HG03108 (cell line): ENCODE results near the gene SLC16A13.
"Not testable (repeated sequence)": the region's sequence is repeated elsewhere in the genome, so short reads cannot be mapped to it uniquely, and the experiment has no call there.

Experiments used
- ATAC-seq: cut with Tn5 transposase; IDR thresholded peaks from one replicate; pipeline ENCODE4 v1.9.1; 2021; ENCODE audit warnings: moderate library complexity; ENCODE audit not compliant: unreplicated experiment

SLC16A13 gene, protein sequence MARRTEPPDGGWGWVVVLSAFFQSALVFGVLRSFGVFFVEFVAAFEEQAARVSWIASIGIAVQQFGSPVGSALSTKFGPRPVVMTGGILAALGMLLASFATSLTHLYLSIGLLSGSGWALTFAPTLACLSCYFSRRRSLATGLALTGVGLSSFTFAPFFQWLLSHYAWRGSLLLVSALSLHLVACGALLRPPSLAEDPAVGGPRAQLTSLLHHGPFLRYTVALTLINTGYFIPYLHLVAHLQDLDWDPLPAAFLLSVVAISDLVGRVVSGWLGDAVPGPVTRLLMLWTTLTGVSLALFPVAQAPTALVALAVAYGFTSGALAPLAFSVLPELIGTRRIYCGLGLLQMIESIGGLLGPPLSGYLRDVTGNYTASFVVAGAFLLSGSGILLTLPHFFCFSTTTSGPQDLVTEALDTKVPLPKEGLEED

DNA sequence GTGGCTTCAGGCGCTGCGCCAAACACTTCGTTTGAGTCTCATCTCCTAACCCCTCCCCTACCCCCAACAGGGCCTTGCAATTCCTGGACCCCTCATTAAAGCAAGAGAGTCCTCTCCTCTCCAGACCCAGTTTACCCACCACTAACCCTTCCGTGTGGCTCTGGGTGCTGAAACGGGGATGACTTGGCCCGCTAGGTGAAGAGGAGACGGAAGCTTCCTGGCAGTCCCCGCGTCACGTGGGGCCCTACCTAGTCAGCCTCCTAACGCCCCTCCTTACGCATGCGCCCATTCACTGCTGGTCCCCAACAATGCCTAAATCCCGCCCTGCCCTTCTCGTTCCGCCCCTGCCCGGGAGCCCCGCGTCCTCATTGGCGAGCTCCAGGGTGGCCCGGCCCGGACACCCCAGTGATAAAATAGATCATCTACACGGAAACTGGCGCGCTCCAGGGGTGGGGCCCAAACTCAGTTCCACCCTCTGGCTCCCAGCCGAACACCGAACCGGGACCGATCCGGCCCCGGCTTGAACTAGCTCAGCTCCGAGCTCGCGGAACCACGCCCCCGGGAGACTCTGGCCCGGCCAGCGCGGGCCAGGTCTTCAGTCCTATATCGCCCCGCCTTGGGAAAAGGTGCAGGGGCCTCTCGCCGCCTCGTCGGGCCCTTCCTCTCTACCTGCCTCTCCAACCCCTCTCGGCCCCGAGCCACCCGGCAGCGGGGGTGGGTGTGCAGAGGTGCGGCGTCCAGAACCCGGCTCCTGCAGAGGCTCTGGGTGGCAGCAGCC lies at the start of gene SLC16A13:
Gene SLC16A13, plus strand, starts transcription at position 425 of the 778 bp plus-strand sequence. CDS start 368 bp downstream, outside the sequence.
- ATAC-seq, result peak; percentile 91

DNA sequence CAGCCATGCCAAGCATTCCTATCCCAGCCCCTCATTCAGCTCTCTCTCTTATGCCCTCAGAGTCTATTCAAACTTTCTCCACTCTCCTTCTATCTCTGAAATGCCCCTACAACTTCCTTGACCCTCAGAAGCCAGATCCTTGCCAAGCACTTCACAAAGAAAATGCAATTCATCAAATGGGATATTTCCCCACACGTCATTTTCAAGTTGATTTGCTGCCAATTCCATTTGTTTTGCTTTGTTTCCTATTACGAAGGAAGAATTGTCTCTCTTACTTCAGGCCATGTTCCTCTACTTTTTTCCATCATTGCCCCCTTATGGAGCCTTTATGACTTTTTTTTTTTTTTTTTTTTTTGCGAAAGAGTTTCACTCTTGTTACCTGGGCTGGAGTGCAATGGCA lies 49.1 kb upstream of the SLC16A13 start:
- ATAC-seq, result no peak

DNA sequence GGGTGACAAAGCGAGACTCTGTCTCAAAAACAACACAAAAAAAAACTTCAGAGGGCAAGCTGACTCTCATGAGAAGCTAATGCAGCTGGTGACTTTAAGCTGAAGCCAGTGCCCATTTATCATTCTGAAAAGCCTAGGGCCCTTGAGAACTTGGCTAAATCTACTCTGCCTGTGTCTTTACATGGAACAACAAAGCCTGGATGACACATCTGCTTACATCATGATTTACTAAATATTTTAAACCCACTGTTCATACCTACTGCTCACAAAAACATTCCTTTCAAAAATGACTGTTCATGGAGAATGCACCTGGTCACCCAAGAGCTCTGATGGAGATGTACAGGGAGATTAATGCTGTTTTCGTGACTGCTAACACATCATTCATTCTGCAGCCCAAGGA lies 46.0 kb upstream of the SLC16A13 start:
- ATAC-seq, result no peak

DNA sequence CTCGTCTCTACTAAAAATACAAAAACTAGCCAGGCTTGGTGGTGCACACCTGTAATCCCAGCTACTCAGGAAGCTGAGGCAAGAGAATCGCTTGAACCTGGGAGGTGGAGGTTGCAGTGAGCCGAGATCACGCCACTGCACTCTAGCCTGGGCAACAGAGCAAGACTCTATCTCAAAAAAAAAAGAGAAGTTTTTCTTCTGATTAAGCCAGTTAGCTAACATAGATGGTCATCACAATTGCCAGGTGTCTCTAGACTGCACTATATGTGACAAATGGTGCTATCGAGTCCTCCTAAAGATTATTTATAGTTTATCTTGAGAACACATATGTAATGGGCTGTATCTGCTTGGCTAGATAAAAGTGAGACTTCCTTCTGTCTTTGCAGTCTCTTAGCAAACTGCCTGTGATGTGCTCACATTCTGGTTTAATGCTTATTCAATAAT lies 42.2 kb upstream of the SLC16A13 start:
- not testable (repeated sequence) for ATAC-seq

DNA sequence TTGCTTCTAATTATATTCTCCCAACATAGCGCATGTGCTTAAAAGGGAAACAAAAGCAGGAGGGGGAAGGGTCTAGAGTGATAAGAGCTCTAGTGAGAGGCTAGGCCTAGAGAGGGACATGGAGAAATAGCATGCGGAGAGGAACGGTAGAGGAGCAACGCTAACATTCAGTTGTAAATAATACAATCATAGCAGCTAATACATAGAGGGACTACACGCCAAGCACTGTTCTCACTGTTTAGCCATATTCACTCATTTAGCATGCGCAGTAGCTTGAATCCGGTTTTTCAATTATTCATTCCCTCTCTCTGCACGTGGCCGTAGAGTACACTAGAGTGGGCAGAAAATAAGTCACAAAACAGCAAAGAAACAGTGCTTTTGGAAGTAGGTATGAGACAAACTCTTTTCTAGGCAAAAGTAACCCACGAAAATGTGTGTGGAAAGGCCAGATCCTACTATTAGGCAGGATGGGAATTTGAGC lies 41.7 kb upstream of the SLC16A13 start:
- ATAC-seq, result no peak

DNA sequence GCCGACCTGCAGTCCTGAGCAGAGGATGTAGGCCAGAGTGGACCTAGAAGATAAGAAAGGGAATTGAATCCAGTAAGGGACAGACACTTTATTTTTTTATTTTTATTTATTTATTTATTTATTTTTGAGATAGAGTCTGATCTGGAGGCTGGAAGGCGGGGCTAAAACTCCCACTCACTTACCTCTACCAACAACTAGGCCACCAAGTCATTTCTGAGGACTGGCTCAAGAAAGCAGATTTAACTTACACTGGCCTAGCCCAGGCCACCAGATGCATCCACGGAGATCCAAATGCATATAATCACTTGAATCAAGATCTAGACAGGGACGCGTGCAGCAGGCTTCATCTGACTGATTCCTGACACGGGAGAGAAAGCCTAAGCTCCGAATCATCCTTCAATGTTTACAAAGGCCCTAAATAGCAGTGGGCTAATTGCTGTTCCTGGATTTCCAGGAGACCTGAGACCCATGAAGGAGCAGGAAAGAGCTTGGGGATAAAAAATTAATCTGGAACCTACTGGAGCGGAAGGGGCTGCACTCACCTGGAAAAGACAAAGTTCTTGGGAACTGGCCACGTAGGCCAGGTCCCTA lies 41.1 kb upstream of the SLC16A13 start:
- ATAC-seq, result no peak

DNA sequence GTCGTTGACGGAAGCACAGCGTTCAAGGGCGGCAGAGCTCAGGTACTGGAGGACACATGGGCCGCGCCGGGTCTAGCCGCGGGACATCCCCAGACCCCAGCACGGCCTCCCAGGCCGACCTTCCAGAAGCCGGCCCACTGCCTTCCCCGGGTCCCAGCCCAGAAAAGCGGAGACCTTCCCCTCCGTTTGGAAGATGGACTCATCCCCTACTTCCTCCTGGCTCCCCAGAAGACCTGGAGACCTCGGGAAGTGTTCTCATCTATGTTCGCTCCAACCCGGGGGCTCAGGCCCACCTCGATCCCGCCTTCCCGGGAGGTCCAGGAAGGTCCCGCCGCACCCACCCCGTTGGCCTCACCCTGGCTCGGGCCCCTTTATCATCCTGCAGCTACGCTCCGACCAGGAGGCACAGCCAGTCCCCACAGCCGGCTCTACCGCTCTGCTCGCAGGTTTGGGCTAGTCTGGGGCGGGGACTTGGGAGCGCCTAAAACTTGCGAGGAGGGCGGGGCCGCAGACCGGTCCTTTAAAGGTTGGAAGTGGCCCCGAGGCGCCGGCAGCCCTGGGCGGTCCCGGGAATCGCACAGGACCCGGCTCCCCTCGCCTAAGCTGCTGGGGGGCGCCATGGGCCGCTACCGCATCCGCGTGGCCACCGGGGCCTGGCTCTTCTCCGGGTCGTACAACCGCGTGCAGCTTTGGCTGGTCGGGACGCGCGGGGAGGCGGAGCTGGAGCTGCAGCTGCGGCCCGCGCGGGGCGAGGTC lies 40.1 kb upstream of the SLC16A13 start, which contains the start of gene ALOX12:
Gene ALOX12, plus strand, starts transcription at position 550 of the 756 bp plus-strand sequence. Its CDS starts 69 bp downstream, at position 619.
- ATAC-seq, result no peak

DNA sequence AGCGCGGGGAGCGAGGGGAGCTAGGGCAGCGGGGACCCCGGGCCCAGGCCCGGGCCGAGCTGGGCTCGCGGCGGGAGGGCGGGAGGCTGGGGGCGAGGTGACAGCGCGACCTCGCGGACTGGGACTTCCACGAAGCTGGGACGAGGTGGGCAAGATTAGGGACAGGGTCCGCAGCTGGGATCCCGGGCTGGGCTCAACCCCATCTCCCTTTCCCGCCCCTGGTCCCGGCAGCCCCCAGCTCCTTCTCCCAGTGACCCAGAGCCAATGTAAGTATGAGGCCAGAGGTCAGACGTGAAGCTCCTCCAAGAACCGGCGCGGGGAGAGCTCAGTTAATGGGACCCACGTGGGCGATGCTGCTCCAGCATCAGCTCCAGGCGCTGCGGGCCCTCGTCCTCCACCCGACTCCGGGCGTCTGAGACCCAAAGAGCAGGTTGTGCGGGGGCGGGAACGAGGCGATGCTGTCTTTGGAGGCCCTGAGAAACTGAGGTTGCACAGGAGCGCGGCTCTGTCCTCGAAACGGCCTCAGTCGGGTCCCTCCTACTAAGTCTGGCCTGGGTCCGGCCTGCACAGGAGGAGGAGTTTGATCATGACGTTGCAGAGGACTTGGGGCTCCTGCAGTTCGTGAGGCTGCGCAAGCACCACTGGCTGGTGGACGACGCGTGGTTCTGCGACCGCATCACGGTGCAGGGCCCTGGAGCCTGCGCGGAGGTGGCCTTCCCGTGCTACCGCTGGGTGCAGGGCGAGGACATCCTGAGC lies 39.4 kb upstream of the SLC16A13 start:
- no peak for ATAC-seq

DNA sequence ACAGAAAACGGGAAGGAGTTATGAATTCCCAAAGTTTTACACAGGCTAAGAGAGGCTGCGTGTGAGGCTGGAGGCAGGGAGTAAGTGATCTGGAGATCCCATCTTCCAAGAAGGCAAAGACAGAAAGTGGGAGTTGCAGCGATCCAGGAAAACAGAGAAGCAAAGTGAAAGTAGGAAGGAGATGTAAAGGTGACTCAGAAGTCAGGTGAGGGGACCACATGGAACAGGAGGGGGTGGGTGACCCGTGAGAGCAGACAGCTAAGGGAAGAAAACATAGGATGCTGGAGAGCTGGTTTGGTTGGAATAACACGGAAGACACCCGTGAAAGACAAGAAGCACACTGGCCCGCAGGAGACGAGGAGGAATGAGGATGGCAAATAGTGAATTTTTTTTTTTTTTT lies 38.6 kb upstream of the SLC16A13 start:
- ATAC-seq, result no peak

DNA sequence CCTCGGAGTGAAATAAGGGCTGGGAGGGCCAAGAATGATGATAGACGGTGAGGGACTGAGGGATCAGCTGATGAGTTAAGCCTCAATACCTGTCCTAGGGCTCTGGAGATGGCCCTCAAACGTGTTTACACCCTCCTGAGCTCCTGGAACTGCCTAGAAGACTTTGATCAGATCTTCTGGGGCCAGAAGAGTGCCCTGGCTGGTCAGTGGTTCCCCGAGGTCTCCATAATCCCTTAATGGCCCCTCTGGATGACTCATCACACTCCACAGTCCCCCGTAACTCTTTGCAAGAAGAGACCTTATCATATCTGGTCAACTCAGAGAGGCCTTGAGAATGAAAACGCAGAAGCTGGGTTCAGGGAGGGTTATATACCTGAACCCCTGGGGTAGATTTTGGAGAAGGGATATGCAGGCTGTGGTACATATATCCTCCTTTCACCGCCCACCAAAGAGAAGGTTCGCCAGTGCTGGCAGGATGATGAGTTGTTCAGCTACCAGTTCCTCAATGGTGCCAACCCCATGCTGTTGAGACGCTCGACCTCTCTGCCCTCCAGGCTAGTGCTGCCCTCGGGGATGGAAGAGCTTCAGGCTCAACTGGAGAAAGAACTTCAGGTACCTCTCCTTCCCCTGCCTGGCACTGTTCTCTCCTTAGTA lies 36.8 kb upstream of the SLC16A13 start:
- no peak for ATAC-seq

DNA sequence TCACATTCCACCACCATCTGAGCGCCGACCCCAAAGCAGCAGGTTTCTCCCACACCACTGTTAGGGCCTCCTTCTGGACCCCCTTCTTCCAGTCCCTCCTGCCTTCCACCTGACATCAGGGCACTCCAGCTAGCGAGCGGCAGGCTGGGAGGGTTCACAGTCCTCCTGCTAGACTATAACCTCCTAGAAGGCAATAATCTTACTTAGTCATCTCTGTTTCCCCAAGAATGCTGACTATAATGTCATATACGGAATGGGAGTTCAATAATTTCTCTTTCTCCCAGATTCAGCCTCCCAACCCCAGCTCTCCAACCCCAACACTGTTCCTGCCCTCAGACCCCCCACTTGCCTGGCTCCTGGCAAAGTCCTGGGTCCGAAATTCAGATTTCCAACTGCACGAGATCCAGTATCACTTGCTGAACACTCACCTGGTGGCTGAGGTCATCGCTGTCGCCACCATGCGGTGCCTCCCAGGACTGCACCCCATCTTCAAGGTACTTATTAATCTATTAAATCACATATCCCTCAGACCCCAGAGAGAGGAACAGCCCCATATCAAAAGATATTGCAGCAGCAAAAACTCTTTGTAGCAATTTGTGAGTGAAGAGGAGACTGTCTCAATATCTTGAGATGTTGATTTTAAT lies 34.4 kb upstream of the SLC16A13 start:
- no peak for ATAC-seq

DNA sequence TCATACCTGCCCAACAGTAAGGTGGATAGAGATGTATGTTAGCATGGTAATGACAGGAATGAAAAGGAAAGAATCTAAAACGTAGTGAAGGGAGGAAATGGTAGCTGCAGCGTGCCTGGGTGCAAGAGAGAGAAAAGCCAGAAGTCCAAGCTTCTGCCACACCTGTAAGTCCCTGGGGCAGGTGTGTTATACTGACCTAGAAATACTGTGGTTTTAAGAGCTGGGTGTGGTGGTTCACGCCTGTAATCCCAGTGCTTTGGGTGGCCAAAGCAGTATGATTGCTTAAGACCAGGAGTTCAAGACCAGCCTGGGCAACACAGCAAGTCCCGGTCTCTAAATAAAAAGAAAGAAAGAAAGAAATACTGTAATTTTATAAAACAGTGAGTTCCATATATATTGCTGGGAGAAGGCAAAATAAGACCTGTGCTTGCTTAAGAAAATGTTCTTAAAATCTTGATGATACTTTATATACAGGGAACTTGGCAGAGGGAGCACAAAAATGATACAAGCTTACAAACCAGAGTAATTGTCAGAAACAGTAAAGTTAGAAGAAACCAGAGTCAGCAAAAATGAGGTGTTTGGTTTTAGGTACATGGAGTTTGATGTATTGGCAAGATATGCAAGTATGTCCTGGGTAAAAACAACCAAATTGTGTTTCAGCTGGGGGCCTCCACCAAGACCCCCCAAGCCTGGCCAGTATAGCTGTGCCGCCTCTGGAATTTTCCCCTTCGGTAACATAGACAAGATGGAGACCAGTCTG lies 33.3 kb upstream of the SLC16A13 start:
- ATAC-seq, result no peak

DNA sequence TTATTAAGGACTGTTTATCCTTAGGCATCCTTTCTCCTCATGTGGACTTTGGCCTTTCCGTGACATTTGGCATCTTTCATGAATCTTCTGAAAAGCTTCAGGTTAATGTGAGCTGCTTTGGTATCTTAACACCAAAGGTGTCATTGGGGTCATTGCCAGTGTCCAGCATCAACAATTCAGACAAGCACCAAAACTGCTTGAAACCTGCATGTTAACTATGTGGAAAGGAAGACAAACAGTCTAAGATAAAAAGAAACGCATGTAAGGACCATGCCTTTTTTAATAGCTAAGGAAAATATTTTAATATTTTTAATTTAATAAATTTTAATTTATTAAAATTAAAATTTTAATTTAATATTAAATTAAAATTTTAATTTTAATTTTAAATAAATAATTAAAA lies 32.1 kb upstream of the SLC16A13 start:
- ATAC-seq, result no peak

DNA sequence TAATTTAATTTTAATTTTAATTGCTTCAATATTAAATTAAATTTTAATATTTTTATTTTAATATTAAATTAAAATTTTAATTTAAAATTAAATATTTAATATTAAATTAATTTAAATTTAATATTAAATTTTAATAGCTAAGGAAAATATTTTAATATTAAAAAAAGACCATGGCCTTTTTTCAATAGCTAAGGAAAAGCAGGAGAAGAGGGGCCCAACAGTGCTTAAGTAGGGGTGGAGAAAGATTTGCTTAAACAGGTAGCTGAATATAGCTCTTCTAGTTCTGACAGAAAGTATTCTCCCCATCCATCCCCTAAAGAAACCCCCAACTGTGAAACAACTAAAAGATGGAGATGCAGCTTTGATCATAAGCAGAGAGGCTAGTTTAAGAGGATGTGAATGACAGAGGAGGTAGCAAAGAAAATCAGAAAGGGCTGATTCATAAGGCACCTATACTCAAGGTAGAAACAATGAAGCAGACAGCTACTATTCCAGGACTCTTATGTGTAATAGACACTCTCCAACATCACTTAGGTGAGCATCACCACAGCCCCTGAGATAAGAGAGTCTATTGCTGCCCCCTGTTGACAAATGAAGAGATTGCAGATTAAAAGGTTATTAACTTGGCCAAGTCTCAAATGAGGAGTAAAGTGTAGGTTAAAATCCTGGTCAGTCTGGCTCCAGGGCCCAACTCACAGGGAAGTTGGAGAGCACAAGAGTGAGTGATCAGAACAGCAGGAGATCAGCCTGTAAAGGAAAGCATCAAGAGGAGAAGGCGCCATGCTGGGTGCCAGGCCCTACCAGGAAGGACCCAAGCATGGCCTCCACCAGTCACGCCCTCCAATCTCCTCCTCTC lies 31.2 kb upstream of the SLC16A13 start:
- ATAC-seq, result no peak

DNA sequence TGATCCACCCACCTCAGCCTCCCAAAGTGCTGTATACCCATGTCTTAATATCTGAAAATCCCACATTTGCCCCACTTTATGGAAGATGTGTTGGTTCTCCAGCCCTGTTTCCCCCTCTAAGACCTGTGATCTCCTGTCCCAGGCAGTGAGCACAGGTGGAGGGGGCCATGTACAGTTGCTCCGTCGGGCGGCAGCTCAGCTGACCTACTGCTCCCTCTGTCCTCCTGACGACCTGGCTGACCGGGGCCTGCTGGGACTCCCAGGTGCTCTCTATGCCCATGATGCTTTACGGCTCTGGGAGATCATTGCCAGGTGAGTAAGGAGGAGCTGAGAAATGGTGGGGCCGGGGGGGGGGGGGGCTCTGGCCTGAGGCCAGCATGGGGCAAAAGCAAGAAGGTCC lies 30.1 kb upstream of the SLC16A13 start:
- no peak for ATAC-seq

DNA sequence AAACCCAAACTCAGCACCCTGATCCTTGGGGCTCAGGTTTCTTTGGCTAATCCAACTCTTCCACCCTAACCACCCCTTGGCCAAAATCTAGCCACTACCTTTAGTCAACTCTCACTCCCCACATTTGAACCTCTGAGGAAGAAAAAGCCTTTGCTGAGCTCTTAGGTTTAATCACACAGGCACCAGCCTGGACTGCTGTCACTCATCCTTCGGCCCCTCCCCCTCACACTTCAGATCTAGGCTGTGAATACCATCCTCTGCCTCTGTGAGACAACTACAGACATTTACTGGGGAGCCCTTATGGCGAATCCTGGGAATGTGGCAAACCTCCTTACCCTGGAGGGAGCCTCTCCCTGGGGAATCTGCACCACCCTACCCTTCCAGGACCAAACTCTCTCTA lies 28.7 kb upstream of the SLC16A13 start:
- no peak for ATAC-seq

DNA sequence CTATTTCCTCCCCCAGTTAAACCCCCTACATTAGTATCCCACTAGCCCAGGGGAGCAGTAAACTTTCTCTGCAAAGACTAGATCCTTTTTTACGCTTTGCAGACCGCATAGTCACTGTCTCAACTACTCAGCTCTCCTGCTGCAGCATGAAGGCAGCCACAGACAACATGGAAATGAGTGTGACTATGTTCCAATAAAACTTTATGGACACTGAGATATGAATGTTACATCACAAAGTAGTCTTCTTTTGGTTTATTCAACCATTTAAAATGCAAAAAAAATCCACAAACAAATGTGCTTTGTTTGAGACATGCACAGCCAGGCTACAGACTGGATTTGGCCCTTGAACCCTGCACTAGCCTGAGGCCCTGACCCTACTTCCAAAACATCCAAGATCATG lies 25.3 kb upstream of the SLC16A13 start:
- no peak for ATAC-seq
